ENCODE data around the gene ASMT. TPM values are rescaled to one million over a fixed set of nuclear protein-coding genes. Genes with fewer than 3 reads are reported as not detected.

Gene ASMT
- total and polyA plus RNA-seq, 10 of the 15 experiments (the other 5 are each of a cell fraction or from before 2014, with no cell fraction given) = 0.18 to 0.29 TPM; not detected in 8

- no peak for DNase-seq (ENCODE audit: low read depth, low spot score)
- no TSS peak for BruUV-seq (replicated peaks)
- no peak overlapping the region for H2AFZ ChIP-seq (ENCODE audit: control insufficient read depth, low read depth, low read length)
- H3K4me3 ChIP-seq = no peak overlapping the region
- ChIA-PET SMC1A (ENCODE audit: uncharacterized antibody, unreplicated experiment) (no interaction called here), RAD21 (ENCODE audit: unreplicated experiment) (no interaction called here), CTCF (no interaction called here), POLR2A (no interaction called here)
- no peaks in the 10 kb centered on the region; the same call in 2 of the 3 replicates for H3K9me3 ChIP-seq (replicated peaks; ENCODE audit: control insufficient read depth, insufficient read depth, low read length)
- peaks cover 18% of the 10 kb centered on the region for H3K79me2 ChIP-seq (ENCODE audit: control insufficient read depth, insufficient read depth, low read length)
- no peaks in the 10 kb centered on the region for H4K20me1 ChIP-seq (ENCODE audit: control insufficient read depth, insufficient read depth)
- ATAC-seq = no peak
- in situ Hi-C loops (cut with MboI) = loop anchor here (10.0 kb wide), 1 partner anchor 848 kb away; the partner anchor contains the start of genes DHRSX and ZBED1
- no peaks in the 10 kb centered on the region for H3K27me3 ChIP-seq (replicated peaks in 1 of 2; ENCODE audit: control insufficient read depth in 2 of 2, insufficient read depth in 2 of 2, low read length in 1 of 2)
- H3K36me3 ChIP-seq (ENCODE audit: control insufficient read depth in 2 of 2, insufficient read depth in 2 of 2, low read length in 1 of 2) = no peaks in the 10 kb centered on the region
- intact Hi-C loops (cut with micrococcal nuclease; ENCODE audit: unreplicated experiment) = no loop called here
- no peak for TF ChIP-seq ZNF207 (IDR thresholded peaks at IDR 0.05; ENCODE audit: borderline replicate concordance)
- no peak for TF ChIP-seq BACH1 (IDR thresholded peaks at IDR 0.05; ENCODE audit: borderline replicate concordance)
- TF ChIP-seq ELK1 (IDR thresholded peaks at IDR 0.05; ENCODE audit: low read depth, low read length) = no peak
- TF ChIP-seq, protein P1, sequence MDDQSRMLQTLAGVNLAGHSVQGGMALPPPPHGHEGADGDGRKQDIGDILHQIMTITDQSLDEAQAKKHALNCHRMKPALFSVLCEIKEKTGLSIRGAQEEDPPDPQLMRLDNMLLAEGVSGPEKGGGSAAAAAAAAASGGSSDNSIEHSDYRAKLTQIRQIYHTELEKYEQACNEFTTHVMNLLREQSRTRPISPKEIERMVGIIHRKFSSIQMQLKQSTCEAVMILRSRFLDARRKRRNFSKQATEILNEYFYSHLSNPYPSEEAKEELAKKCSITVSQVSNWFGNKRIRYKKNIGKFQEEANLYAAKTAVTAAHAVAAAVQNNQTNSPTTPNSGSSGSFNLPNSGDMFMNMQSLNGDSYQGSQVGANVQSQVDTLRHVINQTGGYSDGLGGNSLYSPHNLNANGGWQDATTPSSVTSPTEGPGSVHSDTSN (IDR thresholded peaks at IDR 0.05; ENCODE audit: insufficient replicate concordance, low read depth, low read length) = no peak
- TF ChIP-seq CHD4 (IDR thresholded peaks at IDR 0.05) = no peak
- TF ChIP-seq NBN (IDR thresholded peaks at IDR 0.05) = no peak
- TF ChIP-seq RELA (IDR thresholded peaks at IDR 0.05; ENCODE audit: borderline replicate concordance, partially characterized antibody) = no peak
- TF ChIP-seq SREBF2 (IDR thresholded peaks at IDR 0.05; ENCODE audit: low read length) = no peak
- TF ChIP-seq ZSCAN29 (IDR thresholded peaks at IDR 0.05) = no peak
- TF ChIP-seq TARDBP (IDR thresholded peaks at IDR 0.05; ENCODE audit: borderline replicate concordance) = no peak
- no peak for TF ChIP-seq HCFC1 (IDR thresholded peaks at IDR 0.05; ENCODE audit: low read length)
- TF ChIP-seq EZH2 (IDR thresholded peaks at IDR 0.05; ENCODE audit: borderline replicate concordance, control insufficient read depth, low read depth, low read length) = no peak
- 92% methylated on average over 13 of the region's 14 CpGs for WGBS (ENCODE audit: insufficient coverage, insufficient replicate concordance, low lambda C conversion rate, missing lambda C conversion rate)
- H3K9ac ChIP-seq (ENCODE audit: control insufficient read depth, insufficient read depth, low read length) = no peak overlapping the region
- H3K27ac ChIP-seq (ENCODE audit: control insufficient read depth, insufficient read depth) = no peak overlapping the region
- no peak for FAIRE-seq
- no peak overlapping the region for H3K4me2 ChIP-seq (ENCODE audit: control insufficient read depth, insufficient read depth)
- H3K4me1 ChIP-seq (ENCODE audit: control insufficient read depth, insufficient read depth, low read length) = peaks cover 9% of the 10 kb centered on the region
Measured at GRCh38 chrX:1656379-1656778, 41.5 kb downstream of the ASMT start.
